B cell (primary cell): ENCODE measurements around the gene JAG1. TPM values are rescaled to one million over a fixed set of nuclear protein-coding genes. Genes with fewer than 3 reads are reported as not detected.

Experiments
- ATAC-seq: fragments of 200-7000 bp; cut with Tn5 transposase; one replicate; pipeline ENCODE4 v1.10.0; 2021; ENCODE audit warnings: low read depth, mild to moderate bottlenecking, moderate number of reproducible peaks, moderate library complexity
- CTCF ChIA-PET: fragments of 350-600 bp; sonication (Branson Sonifier 250); formaldehyde crosslinking; loops from one replicate; lab custom pipeline; 2021; ENCODE audit warnings: antibody characterized with exemption, inconsistent platforms; lab: Charles Lee
- POLR2A ChIA-PET: fragments of 350-600 bp; sonication (Branson Sonifier 250); formaldehyde crosslinking; loops from one replicate; lab custom pipeline; 2021; ENCODE audit warnings: antibody characterized with exemption; lab: Charles Lee
- DNase-seq: peaks from one replicate; pipeline ENCODE4 v3.0.0; 2013
- H2AFZ ChIP-seq: 2 replicates; pipeline ENCODE4 v1.6.1; 2012; ENCODE audit warnings: mild to moderate bottlenecking, low read depth, low read length; ENCODE audit not compliant: insufficient read depth, poor library complexity, severe bottlenecking
- H3K27ac ChIP-seq, 2 donors: 1 replicate in 1 of 2; 2 replicates in 1 of 2; pipeline ENCODE4 v1.5.1; 2012 to 2013; ENCODE audit warnings: low read length in 2 of 2, mild to moderate bottlenecking in 2 of 2, moderate library complexity in 1 of 2
- H3K27me3 ChIP-seq, 4 experiments: fragments of 200-600 bp in 1 of 4; sonication (generic) in 1 of 4; replicated peaks in 1 of 4; 1 replicate in 2 of 4; 2 replicates in 2 of 4; pipeline versions ENCODE4 v1.6.1 to v1.7.0; 2013 to 2016; ENCODE audit warnings: low read length in 3 of 4, mild to moderate bottlenecking in 2 of 4, mixed read lengths in 1 of 4, moderate library complexity in 1 of 4; ENCODE audit not compliant: insufficient read depth in 4 of 4, control insufficient read depth in 3 of 4; ENCODE audit errors: control extremely low read depth in 1 of 4
- H3K36me3 ChIP-seq, 2 experiments: replicated peaks in 1 of 2; 1 replicate in 1 of 2; 2 replicates in 1 of 2; pipeline versions ENCODE4 v1.6.1 to v1.7.1; 2013; ENCODE audit warnings: low read length in 1 of 2; ENCODE audit not compliant: insufficient read depth in 2 of 2, control insufficient read depth in 1 of 2; ENCODE audit errors: control extremely low read depth in 1 of 2, extremely low read depth in 1 of 2
- H3K4me1 ChIP-seq, 2 donors: fragments of 200-600 bp in 1 of 2; sonication (generic) in 1 of 2; 1 replicate in 1 of 2; 2 replicates in 1 of 2; pipeline versions ENCODE4 v1.5.1 to v1.6.1; 2013 to 2017; ENCODE audit warnings: low read length in 2 of 2; ENCODE audit not compliant: control insufficient read depth in 2 of 2, insufficient read depth in 2 of 2
- H3K4me2 ChIP-seq: replicated peaks from 2 replicates; pipeline ENCODE3; 2012; ENCODE audit warnings: mild to moderate bottlenecking, low read depth, low read length; ENCODE audit not compliant: poor library complexity, severe bottlenecking
- H3K4me3 ChIP-seq, 5 experiments: fragments of 200-600 bp in 1 of 5; sonication (generic) in 1 of 5; 1 replicate in 3 of 5; 2 replicates in 2 of 5; pipeline versions ENCODE4 v1.5.1 to v1.7.0; 2011 to 2016; ENCODE audit warnings: low read length in 4 of 5, mild to moderate bottlenecking in 4 of 5, low read depth in 2 of 5, control low read depth in 1 of 5, moderate library complexity in 1 of 5; ENCODE audit not compliant: insufficient read depth in 1 of 5; ENCODE audit errors: control extremely low read depth in 1 of 5, extremely low read depth in 1 of 5
- H3K79me2 ChIP-seq: fragments of 200-600 bp; sonication (generic); one replicate; pipeline ENCODE4 v1.6.0; 2016; ENCODE audit warnings: low read length; ENCODE audit not compliant: control insufficient read depth, insufficient read depth
- H3K9ac ChIP-seq: fragments of 200-600 bp; sonication (generic); 2 replicates; pipeline ENCODE4 v1.6.1; 2017; ENCODE audit warnings: mild to moderate bottlenecking, low read length, moderate library complexity
- H3K9me3 ChIP-seq, 3 donors: one replicate each; pipeline versions ENCODE4 v1.6.1 to v1.7.1; 2013; ENCODE audit warnings: low read length in 2 of 3; ENCODE audit not compliant: control insufficient read depth in 2 of 3, insufficient read depth in 1 of 3; ENCODE audit errors: control extremely low read depth in 1 of 3
- H4K20me1 ChIP-seq: 2 replicates; pipeline ENCODE4 v1.6.0; 2012; ENCODE audit warnings: mild to moderate bottlenecking, low read length; ENCODE audit not compliant: insufficient read depth, control insufficient read depth, poor library complexity, severe bottlenecking
- H3K27ac Mint-ChIP-seq: one replicate; pipeline ENCODE4 v1.8.0; 2021; ENCODE audit warnings: mixed read lengths
- H3K27me3 Mint-ChIP-seq: one replicate; pipeline ENCODE4 v1.8.0; 2021; ENCODE audit warnings: mixed read lengths
- H3K4me1 Mint-ChIP-seq: one replicate; pipeline ENCODE4 v1.8.0; 2021; ENCODE audit warnings: mixed read lengths
- H3K4me3 Mint-ChIP-seq: one replicate; pipeline ENCODE4 v1.8.0; 2021; ENCODE audit warnings: mixed read lengths
- H3K9me3 Mint-ChIP-seq: one replicate; pipeline ENCODE4 v1.8.0; 2022; ENCODE audit warnings: mixed read lengths; ENCODE audit not compliant: insufficient read depth
- EZH2 ChIP-seq: IDR thresholded peaks from 2 replicates; pipeline ENCODE4 v1.6.1; 2012; ENCODE audit warnings: borderline replicate concordance, low read depth, mild to moderate bottlenecking, moderate library complexity, low read length; ENCODE audit not compliant: insufficient read depth, poor library complexity, severe bottlenecking
- WGBS: methylation state at CpG from one replicate; pipeline ENCODE4 v1.1.5; 2013; ENCODE audit warnings: missing lambda C conversion rate; ENCODE audit not compliant: insufficient coverage; 5-methylcytosine and 5-hydroxymethylcytosine counted together
- intact Hi-C: fragments of 100-400 bp; cut with micrococcal nuclease; formaldehyde crosslinking; loops from one replicate; pipeline ENCODE4 v1.10.0; 2022
- polyA plus RNA-seq: library from polyadenylated mRNA; depleted of rRNA; stranded (reverse); fragments of >200 nt; gene quantifications from 2 replicates; pipeline ENCODE4 v1.2.3, GENCODE V29; 2012
- total RNA-seq, 2 donors: library from RNA; stranded (reverse); fragments of 120-200 nt in 1 of 2; gene quantifications; 1 replicate in 1 of 2; 2 replicates in 1 of 2; pipeline versions ENCODE4 v1.2.3 to v1.2.4, GENCODE V29; 2013 to 2022
- TF ChIP-seq, protein P1 (sequence below): fragments of 200-600 bp; IDR thresholded peaks from one replicate; pipeline ENCODE4 v1.8.0; 2022; ENCODE audit warnings: antibody characterized with exemption, mild to moderate bottlenecking

The JAG1 gene
- total and polyA plus RNA-seq, 2 donors (not counting 1 experiment from before 2014, with no cell fraction given): not detected

DNA sequence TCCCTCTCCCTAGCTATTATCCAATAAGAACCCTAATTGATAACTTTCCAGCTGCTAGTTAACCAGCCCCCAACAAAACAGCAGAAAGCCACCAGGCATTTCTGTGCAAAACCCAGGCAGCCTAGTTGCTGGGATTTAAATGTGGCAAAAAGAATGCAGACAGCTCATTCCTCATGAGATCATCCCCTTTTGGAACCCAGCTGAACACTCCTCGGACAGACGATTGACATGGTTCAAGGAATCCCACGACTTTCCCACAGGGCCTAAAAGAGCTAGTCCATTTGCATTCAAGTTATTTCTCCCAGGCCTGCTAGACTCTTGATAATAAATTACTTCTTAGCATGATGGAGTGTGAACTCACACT is 24.0 kb downstream of the JAG1 start:
- no peak for TF ChIP-seq EZH2
- TF ChIP-seq, protein P1, sequence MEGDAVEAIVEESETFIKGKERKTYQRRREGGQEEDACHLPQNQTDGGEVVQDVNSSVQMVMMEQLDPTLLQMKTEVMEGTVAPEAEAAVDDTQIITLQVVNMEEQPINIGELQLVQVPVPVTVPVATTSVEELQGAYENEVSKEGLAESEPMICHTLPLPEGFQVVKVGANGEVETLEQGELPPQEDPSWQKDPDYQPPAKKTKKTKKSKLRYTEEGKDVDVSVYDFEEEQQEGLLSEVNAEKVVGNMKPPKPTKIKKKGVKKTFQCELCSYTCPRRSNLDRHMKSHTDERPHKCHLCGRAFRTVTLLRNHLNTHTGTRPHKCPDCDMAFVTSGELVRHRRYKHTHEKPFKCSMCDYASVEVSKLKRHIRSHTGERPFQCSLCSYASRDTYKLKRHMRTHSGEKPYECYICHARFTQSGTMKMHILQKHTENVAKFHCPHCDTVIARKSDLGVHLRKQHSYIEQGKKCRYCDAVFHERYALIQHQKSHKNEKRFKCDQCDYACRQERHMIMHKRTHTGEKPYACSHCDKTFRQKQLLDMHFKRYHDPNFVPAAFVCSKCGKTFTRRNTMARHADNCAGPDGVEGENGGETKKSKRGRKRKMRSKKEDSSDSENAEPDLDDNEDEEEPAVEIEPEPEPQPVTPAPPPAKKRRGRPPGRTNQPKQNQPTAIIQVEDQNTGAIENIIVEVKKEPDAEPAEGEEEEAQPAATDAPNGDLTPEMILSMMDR: no peak
- H3K9me3 ChIP-seq: no peaks in the 10 kb centered on the region
- H3K4me1 ChIP-seq: no peaks in the 10 kb centered on the region
- H3K27ac ChIP-seq: no peak overlapping the region
- H3K79me2 ChIP-seq: no peaks in the 10 kb centered on the region
- intact Hi-C loops: no loop called here
- H3K4me3 ChIP-seq: no peak overlapping the region
- no peaks in the 10 kb centered on the region for H4K20me1 ChIP-seq
- no CpG with 5 or more reads among the region's 3 CpGs for WGBS
- H3K27me3 ChIP-seq: peaks cover 0 to 8% (median 0%) of the 10 kb centered on the region in 4 experiments
- Mint-ChIP-seq H3K4me1 (no peaks in the 10 kb centered on the region), H3K4me3 (no peak overlapping the region), H3K27ac (no peak overlapping the region), H3K27me3 (peaks cover 45% of the 10 kb centered on the region), H3K9me3 (no peaks in the 10 kb centered on the region)
- CTCF ChIA-PET: no interaction called here
- no peak for ATAC-seq
- no peak overlapping the region for H3K4me2 ChIP-seq
- no peak for DNase-seq
- POLR2A ChIA-PET: no interaction called here
- H3K36me3 ChIP-seq: no peaks in the 10 kb centered on the region
- no peak overlapping the region for H2AFZ ChIP-seq
- H3K9ac ChIP-seq: no peak overlapping the region

DNA sequence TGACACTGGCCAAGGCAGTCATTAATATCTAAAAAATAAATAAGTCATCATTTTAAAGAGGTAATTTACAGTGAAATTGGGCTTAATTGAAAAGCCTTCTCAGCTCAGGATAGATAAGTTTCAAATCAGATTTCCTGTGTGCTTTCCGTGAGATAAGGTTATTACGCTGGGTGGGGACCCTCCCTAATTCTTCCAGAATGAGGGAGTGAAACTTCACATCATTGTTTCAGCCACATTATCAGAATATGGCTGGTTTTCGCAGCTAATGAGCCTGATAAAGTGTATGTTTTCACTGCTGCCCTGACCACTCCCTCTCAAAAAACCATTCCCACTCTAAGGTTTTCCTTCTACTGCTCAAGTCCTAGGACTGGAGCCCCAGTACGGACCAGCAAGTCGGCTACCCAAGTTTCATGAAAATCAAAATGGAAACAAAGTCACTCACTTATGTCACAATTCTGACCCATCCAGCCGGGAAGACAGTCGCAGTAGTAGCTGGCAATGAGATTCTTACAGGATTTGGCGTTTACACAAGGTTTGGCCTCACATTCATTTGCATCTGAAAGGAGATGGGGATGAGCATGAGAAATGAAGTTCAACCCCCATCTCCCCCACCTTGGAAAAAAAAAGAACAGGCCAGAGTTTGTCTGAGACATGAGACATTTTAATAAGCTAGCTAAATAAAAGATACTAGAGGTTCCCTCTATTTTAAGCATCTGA is 24.6 kb downstream of the JAG1 start:
- Histone ChIP-seq H3K79me2 (no peaks in the 10 kb centered on the region), H3K4me1 (no peaks in the 10 kb centered on the region), H3K27ac (no peak overlapping the region), H3K36me3 (no peaks in the 10 kb centered on the region), H3K9me3 (no peaks in the 10 kb centered on the region), H3K4me2 (no peak overlapping the region), H4K20me1 (no peaks in the 10 kb centered on the region), H3K27me3 (peaks cover 0 to 8% (median 0%) of the 10 kb centered on the region in 4 experiments), H3K4me3 (no peak overlapping the region), H3K9ac (no peak overlapping the region), H2AFZ (no peak overlapping the region)
- intact Hi-C loops: no loop called here
- Mint-ChIP-seq H3K4me1 (no peaks in the 10 kb centered on the region), H3K9me3 (no peaks in the 10 kb centered on the region), H3K4me3 (no peak overlapping the region), H3K27ac (no peak overlapping the region), H3K27me3 (peaks cover 40% of the 10 kb centered on the region)
- DNase-seq (no peak), ATAC-seq (no peak)
- TF ChIP-seq, protein P1: no peak
- TF ChIP-seq EZH2: no peak
- ChIA-PET CTCF (no interaction called here), POLR2A (no interaction called here)
- no CpG with 5 or more reads among the region's 8 CpGs for WGBS
